HG03457 (cell line): ENCODE data around the gene ZDHHC13.

Experiments used
- ATAC-seq: cut with Tn5 transposase; IDR thresholded peaks from one replicate; pipeline ENCODE4 v1.9.1; 2021; ENCODE audit warnings: moderate number of reproducible peaks; ENCODE audit not compliant: unreplicated experiment

Gene ZDHHC13

DNA sequence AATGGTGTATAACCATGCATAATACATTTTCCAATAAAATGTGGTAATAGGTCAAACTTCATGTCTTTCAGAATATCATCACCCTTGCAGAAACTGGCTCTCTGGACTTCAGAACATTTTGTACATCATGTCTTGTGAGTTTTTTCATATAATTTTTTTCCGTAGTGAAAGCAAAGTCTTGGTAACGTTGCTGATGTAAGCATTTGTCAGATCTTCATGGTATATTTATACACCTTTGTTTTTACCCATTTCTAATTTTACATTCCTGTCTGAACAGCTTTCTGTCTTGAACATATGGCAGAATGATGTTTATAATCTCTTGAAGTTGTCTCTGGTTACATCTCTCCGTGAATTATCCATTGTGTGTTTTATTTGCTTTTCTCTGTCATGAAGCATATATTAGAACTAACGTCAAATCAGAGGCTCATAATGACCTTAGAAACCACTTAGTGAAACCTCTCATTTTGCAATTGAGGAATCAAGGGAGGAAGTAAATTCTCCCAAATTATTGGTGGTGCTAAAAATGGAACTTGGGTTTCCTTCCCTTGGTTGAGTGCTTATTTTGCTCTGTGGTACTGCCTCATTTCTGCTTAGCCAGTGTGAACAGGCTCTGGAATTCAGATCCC is 47.4 kb downstream of the ZDHHC13 start:
- no peak for ATAC-seq

- no peak for ATAC-seq
These were observed 47.9 kb downstream of the ZDHHC13 start for GRCh38 chr11:19164881-19165280.

DNA sequence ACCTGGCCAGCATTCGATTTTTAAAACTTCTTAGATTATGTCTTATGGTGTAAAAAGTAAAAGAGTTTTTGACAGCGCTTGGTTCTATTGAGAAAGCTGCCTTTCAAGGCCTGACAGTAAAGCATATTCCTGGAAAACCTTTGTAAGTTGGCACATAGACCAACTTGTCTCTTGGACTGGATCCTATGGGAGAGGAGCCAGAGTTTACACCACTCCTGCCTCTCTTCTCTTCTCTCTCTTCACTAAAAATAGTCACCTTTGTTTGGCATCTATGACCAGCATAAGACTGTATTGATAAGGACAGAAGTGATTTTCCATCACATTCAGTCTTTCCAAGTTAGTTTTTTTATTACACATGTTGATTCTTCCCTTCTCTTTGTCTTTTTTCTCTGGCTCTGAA is 51.1 kb downstream of the ZDHHC13 start:
- ATAC-seq: no peak

DNA sequence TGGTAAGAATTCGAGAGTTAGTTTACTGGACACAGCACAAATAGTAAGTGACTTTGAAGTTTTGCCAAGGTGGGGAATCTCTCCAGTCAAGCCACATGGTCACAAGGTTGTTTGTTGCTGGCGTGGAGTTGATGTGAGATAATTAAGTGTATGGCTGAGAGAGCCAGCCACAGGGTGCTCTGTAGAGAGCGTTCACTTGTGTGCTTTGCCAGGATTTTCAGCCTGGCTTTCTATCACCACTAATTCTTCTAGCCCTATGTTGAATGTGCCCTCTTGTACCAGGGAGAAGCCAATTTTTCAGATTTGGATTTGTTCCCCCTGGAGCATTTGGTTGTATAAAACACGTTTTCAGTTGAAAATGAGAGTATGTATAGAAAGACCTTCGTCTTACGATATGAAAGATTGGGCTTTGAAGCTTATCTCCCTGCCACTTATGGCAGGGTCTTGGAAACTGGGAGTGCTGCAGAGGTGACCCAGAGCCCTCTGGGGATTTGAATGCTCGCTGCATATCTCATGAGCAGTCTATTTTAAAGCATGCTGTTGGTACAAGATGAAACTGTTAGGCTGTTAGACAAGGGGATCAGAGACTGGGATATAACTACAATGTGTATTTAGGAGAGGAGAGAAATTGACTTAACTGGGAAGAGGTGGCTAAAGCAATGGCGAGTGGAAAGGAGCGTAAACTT is 56.2 kb downstream of the ZDHHC13 start:
- no peak for ATAC-seq

DNA sequence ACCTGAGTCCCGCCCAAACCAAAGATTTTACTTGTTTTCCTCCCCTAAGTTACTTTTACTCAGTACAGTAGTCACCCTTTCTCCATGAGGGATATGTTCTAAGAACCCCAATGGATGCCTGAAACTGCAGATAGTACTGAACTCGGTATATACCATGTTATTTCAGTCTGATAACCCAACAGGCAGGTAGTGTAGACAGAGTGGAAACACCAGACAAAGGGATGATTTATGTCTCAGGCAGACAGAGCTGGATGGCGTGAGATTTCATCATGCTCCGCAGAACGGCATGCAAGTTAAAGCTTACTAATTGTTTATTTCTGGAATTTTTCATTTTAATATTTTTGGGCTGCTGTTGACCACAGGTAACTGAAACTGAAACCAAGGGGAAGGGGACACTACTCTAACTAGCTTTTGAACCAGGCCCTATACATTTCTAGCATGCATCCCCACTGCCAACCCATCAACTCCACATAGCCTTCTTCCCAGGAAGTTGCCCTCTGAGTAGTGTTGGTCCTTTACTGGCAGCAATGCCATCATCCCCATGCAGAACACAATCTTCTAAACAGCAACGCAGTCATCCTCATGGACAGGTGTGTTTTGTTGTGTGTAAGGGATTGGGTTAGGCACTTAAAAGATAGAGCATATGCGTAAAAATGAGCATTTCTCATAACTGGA is 57.1 kb downstream of the ZDHHC13 start:
- no peak for ATAC-seq

GRCh38 chr11:19176629-19177186 is 59.7 kb downstream of the ZDHHC13 start:
- no peak for ATAC-seq

- ATAC-seq: no peak
These were observed 64.7 kb downstream of the ZDHHC13 start for GRCh38 chr11:19181531-19182261.

GRCh38 chr11:19183646-19184045 is 66.7 kb downstream of the ZDHHC13 start:
- ATAC-seq: no peak

- no peak for ATAC-seq
These were observed 68.1 kb downstream of the ZDHHC13 start for GRCh38 chr11:19185036-19185435.

GRCh38 chr11:19185516-19186052 is 68.6 kb downstream of the ZDHHC13 start:
- no peak for ATAC-seq

DNA sequence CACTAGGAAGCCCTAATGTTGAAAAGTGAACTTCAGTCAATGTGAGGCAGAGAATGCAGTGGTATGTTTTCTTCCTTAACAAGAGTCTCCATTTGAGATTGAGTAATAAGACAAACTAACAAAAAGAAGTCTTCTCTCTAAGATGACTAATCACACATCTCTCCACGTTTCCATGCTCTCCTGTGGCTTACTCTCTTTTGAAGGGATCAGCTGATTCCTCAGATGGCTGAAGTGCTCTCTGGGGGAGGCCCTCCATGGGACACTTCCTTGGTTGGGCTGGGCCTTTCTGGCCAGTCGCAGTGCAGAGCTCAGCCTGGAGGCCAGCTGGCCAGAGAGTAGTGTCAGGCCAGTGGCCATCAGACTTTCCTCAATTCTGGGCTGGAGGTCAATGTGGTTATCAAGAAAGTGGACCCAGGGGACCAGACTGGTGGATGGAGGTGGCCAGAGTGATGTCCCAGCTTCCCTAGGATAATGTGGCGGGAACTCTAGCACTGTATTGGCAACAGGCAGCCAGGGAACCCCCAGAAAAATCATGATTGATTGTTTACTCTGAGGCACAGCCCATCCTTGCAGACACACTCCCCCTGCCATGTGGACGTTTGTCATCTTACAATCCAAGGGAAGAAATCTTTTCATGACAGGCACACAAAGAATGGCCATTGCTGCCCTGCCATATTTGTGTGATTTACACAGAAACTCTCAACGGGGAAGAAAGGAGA is 70.3 kb downstream of the ZDHHC13 start:
- ATAC-seq: no peak

DNA sequence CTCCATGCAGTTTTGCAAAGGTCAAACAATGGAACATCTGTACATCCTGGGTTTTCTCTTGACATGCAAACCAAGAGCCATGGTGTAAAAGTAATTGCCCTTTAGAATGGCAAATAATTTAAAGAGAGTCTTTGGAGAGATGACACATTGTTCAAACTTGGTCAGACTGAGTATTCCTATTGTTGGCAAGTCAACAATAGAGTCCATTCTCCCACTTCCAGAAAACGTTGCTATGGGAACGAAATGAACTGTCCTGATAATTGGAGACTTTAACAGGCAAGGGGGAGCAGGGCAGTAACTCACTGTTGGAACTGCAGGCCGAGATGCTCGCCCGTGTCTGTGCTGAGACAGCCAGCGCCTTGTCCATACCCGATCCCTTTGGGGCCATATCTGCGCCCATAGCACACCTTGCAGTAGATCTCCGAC is 70.9 kb downstream of the ZDHHC13 start:
- no peak for ATAC-seq

DNA sequence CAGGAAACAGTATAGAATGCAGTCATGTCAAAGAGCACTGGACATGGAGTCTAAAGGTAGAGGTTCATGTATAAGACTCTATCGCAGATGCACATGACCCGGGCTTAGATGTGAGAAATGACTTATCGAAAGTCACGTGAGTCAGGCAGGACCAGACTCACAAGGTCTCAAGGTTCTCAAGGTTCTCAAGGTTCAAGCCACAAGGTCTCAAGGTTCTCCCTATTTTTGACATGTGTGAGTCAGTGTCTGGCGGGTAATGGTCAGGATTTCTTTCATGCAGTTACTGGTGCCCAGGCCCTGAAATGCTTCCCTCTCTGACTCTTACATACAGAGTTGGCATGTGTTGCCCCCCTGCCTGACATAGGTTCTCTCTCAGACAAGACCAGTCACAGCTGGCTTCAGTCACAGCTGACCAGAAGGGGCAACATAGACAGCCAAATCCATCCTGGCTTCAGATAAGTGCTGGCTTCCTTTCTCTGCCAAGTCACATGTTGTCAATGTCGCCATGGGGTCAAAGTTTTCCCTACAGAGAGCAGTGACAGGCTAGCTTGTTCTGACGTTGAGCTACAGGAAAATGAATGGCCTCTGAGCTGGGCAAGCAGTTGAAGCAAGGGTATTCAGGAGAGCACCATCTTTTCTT is 74.7 kb downstream of the ZDHHC13 start:
- no peak for ATAC-seq

DNA sequence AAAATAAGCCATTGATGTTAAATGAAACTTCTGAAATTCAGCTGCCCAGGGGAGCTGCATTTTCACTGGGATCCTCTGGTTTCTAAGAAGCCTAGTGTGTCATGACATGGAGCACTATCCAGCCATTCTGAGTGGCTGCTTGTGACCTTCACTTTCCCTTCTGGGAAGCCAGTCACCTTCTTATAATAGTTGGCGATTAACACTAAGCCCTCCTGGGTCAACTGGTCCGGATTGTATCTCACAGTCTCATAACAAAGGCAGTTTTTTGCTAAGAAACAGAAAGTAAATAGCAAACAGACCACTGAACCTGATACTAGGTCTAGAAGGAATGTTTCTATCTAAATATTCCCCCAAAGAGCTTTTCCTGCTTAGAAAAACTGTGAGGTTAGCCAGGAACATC is 76.9 kb downstream of the ZDHHC13 start:
- ATAC-seq: no peak

DNA sequence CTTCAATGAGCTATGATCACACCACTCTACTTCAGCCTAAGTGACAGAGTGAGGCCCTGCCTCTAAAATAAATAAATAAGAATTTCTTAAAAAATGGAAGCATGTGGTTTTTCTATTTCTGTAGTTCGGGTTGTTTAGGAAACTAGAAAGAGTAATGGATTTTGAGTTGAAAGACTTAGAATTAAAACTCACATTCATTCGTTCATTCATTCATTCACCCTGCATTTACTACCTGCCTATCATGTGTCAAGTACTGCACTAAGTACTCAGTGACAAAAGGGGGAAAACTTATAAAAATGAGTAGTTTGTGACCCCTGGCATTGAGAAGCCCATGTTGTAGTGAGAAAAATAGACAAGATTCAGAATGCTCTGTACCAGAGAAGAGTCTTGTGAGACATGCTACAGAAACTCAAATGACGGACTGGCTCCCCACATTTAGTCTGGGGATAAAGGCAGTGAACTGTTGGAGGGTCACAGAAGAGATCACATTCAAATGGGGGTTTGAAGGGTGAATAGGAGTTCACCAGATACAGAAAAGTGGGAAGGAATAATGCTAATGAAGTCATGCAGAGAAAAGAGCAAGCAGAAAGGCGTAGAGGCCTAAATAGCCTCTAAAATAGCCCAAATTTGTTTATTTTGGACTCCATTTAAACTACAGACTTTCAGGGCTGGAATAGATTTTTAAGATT is 77.8 kb downstream of the ZDHHC13 start:
- no peak for ATAC-seq

- no peak for ATAC-seq
These were observed 79.5 kb downstream of the ZDHHC13 start for GRCh38 chr11:19196432-19196831.

GRCh38 chr11:19199048-19199447 is 82.1 kb downstream of the ZDHHC13 start:
- ATAC-seq: no peak

DNA sequence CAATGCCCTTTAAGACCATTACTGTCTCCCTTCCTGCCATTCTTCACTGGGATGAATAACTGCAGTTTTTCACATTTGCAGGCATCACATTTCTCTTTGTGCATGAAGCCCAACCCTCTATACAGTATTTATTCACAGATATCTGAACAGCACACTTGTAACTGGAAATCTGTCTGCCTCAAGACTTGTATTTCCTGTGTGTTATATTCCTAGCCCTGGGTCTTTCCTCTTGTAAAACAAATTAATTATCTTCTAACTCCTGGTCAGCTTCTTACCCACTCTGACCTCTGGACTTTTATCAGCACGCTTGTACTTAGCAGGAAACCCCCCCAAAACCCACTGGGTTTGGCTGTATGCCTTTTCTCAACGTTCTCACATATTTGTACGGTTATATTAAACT is 82.8 kb downstream of the ZDHHC13 start:
- no peak for ATAC-seq
